PC-9 (cell line): Measurements from ENCODE around the gene EIF2B1. TPM values are rescaled to one million over a fixed set of nuclear protein-coding genes. Genes with fewer than 3 reads are reported as not detected.
A peak's percentile ranks its signal among the peaks of the same experiment; 100 is the strongest.

Source experiments
- BruUV-seq: library from RNA; stranded (reverse); fragments of 400-500 nt; replicated peaks from 2 replicates; lab custom pipeline; 2021; lab: Mats Ljungman, UMichigan
- CTCF ChIA-PET: fragments of 300-600 bp; sonication (Branson Sonifier 250); formaldehyde crosslinking; loops from one replicate; lab custom pipeline; 2022; ENCODE audit warnings: antibody characterized with exemption; lab: Charles Lee
- POLR2A ChIA-PET: fragments of 300-600 bp; sonication (Branson Sonifier 250); formaldehyde crosslinking; loops from one replicate; lab custom pipeline; 2022; ENCODE audit warnings: antibody characterized with exemption; ENCODE audit not compliant: unreplicated experiment; lab: Charles Lee
- DNase-seq, 2 experiments: peaks; one replicate each; pipeline versions ENCODE4 v3.0.0 to v3.0.0-alpha.2; 2015 to 2022; ENCODE audit warnings: mixed read lengths in 1 of 2
- H2AFZ ChIP-seq: fragments of 200-600 bp; sonication (generic); 2 replicates; pipeline ENCODE4 v1.8.1; 2017; ENCODE audit warnings: antibody characterized with exemption
- H3F3A ChIP-seq: fragments of 200-600 bp; sonication (generic); 2 replicates; pipeline ENCODE4 v1.8.1; 2017; ENCODE audit warnings: antibody characterized with exemption, mild to moderate bottlenecking, low read depth; ENCODE audit not compliant: insufficient read depth
- H3K27ac ChIP-seq: fragments of 200-600 bp; sonication (generic); 2 replicates; pipeline ENCODE4 v1.6.1; 2016; ENCODE audit warnings: mixed run types
- H3K27me3 ChIP-seq: fragments of 200-600 bp; sonication (generic); 2 replicates; pipeline ENCODE4 v1.6.1; 2016; ENCODE audit warnings: low read depth, mixed run types; ENCODE audit not compliant: insufficient read depth
- H3K36me3 ChIP-seq: fragments of 200-600 bp; sonication (generic); 2 replicates; pipeline ENCODE4 v1.6.1; 2016; ENCODE audit warnings: low read depth, mixed run types
- H3K4me1 ChIP-seq: fragments of 200-600 bp; sonication (generic); replicated peaks from 2 replicates; pipeline ENCODE4 v1.6.1; 2016; ENCODE audit warnings: mixed run types; ENCODE audit not compliant: insufficient read depth
- H3K4me2 ChIP-seq: fragments of 200-600 bp; sonication (generic); 2 replicates; pipeline ENCODE4 v1.6.1; 2017; ENCODE audit warnings: mixed run types
- H3K4me3 ChIP-seq: fragments of 200-600 bp; sonication (generic); 2 replicates; pipeline ENCODE4 v1.6.1; 2016; ENCODE audit warnings: mixed run types
- H3K79me2 ChIP-seq: fragments of 200-600 bp; sonication (generic); 2 replicates; pipeline ENCODE4 v1.6.1; 2017; ENCODE audit warnings: low read depth, mixed run types
- H3K9me2 ChIP-seq: fragments of 200-600 bp; sonication (generic); 2 replicates; pipeline ENCODE4 v1.8.1; 2017; ENCODE audit warnings: mild to moderate bottlenecking; ENCODE audit not compliant: insufficient read depth
- H3K9me3 ChIP-seq: fragments of 200-600 bp; sonication (generic); 2 replicates; pipeline ENCODE4 v1.8.1; 2016; ENCODE audit warnings: low read depth; ENCODE audit not compliant: insufficient read depth
- H4K20me1 ChIP-seq: fragments of 200-600 bp; sonication (generic); 2 replicates; pipeline ENCODE4 v1.8.1; 2017; ENCODE audit not compliant: insufficient read depth
- CTCF ChIP-seq: fragments of 200-600 bp; sonication (generic); conservative IDR thresholded peaks from 2 replicates; pipeline ENCODE4 v1.6.1; 2017; ENCODE audit warnings: mixed run types, antibody characterized with exemption, mild to moderate bottlenecking, moderate library complexity
- EZH2 ChIP-seq: fragments of 200-600 bp; sonication (generic); IDR thresholded peaks from 2 replicates; pipeline ENCODE4 v1.8.0; 2017; ENCODE audit warnings: antibody characterized with exemption, low read depth
- intact Hi-C: fragments of 100-400 bp; cut with micrococcal nuclease; formaldehyde crosslinking; loops from one replicate; pipeline ENCODE4 v1.10.0; 2022; ENCODE audit not compliant: unreplicated experiment
- total RNA-seq: library from RNA; stranded (reverse); gene quantifications from 2 replicates; pipeline ENCODE4 v1.2.3, GENCODE V29; 2021

The EIF2B1 gene
- total RNA-seq, 1 experiment from 2014 or later = 47.3 TPM

GRCh38 chr12:123645380-123645779 lies 11.9 kb upstream of the EIF2B1 start:
- Histone ChIP-seq H3K79me2 (0 out of 2 replicates have a peak, but pooled peaks cover 5% of the 10 kb centered on the region), H4K20me1 (peaks cover 4% of the 10 kb centered on the region; the same call in 1 of the 2 replicates), H3K4me3 (no peak overlapping the region), H3F3A (no peaks in the 10 kb centered on the region), H3K4me2 (no peak overlapping the region), H3K27me3 (no peaks in the 10 kb centered on the region), H3K36me3 (peaks cover 6% of the 10 kb centered on the region), H3K27ac (no peak overlapping the region), H3K4me1 (no peaks in the 10 kb centered on the region), H3K9me2 (no peaks in the 10 kb centered on the region), H2AFZ (no peak overlapping the region), H3K9me3 (no peaks in the 10 kb centered on the region)
- BruUV-seq = no TSS peak
- intact Hi-C loops = no loop called here
- ChIA-PET POLR2A (no interaction called here), CTCF (no interaction called here)
- no peak for TF ChIP-seq CTCF
- no peak for TF ChIP-seq EZH2
- no peak for DNase-seq

GRCh38 chr12:123643911-123644310 lies 10.4 kb upstream of the EIF2B1 start:
- ChIA-PET POLR2A (no interaction called here), CTCF (no interaction called here)
- no peaks in the 10 kb centered on the region for H3K27me3 ChIP-seq
- no peaks in the 10 kb centered on the region for H3F3A ChIP-seq
- H3K4me3 ChIP-seq = no peak overlapping the region
- peaks cover 4% of the 10 kb centered on the region; the same call in 1 of the 2 replicates for H4K20me1 ChIP-seq
- intact Hi-C loops = no loop called here
- no peak for TF ChIP-seq EZH2
- TF ChIP-seq CTCF = no peak
- H3K36me3 ChIP-seq = peaks cover 6% of the 10 kb centered on the region
- no TSS peak for BruUV-seq
- H3K79me2 ChIP-seq = 0 out of 2 replicates have a peak, but pooled peaks cover 5% of the 10 kb centered on the region
- no peak overlapping the region for H2AFZ ChIP-seq
- H3K9me3 ChIP-seq = no peaks in the 10 kb centered on the region
- no peak overlapping the region for H3K27ac ChIP-seq
- H3K4me2 ChIP-seq = no peak overlapping the region
- H3K9me2 ChIP-seq = no peaks in the 10 kb centered on the region
- no peak for DNase-seq
- no peaks in the 10 kb centered on the region for H3K4me1 ChIP-seq

DNA sequence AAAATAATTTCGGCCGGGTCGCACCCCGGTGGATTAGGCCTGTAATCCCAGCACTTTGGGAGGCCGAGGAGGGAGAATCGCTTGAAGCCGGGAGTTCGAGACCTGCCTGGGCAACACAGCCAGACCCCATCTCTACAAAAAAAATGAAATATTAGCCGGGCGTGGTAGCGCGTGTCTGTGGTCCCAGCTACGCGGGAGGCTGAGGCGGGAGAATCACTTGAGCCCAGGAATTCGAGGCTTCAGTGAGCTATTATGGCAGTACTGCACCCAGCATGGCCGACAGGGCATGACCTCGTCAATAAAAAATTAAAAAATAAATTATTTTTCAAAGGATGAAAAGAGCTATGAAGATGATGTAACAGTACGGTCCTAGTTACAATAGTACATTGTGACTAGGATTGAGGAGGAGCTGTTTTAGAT lies 666 bp upstream of the EIF2B1 start:
- H2AFZ ChIP-seq = peak overlapping the region; percentile 85
- CTCF ChIA-PET = no interaction called here

More for the DNA sequence above, 666 bp upstream of the EIF2B1 start:
- H3K4me1 ChIP-seq = peaks cover 9% of the 10 kb centered on the region; the same call in 1 of the 2 replicates
- BruUV-seq = TSS peak; percentile 86
- peaks cover 37% of the 10 kb centered on the region for H3K79me2 ChIP-seq
- no peaks in the 10 kb centered on the region; the same call in 1 of the 2 replicates for H3K36me3 ChIP-seq
- H3F3A ChIP-seq = no peaks in the 10 kb centered on the region
- no peaks in the 10 kb centered on the region for H4K20me1 ChIP-seq
- POLR2A ChIA-PET = no interaction called here
- peak overlapping the region; percentile 61 for H3K27ac ChIP-seq
- no peak for DNase-seq
- H3K9me3 ChIP-seq = no peaks in the 10 kb centered on the region
- peak overlapping the region; percentile 99 for H3K4me2 ChIP-seq
- H3K4me3 ChIP-seq = peak overlapping the region; percentile 98
- intact Hi-C loops = no loop called here
- H3K27me3 ChIP-seq = no peaks in the 10 kb centered on the region
- TF ChIP-seq EZH2 = no peak
- TF ChIP-seq CTCF = no peak
- H3K9me2 ChIP-seq = no peaks in the 10 kb centered on the region
